ENCODE results near the gene FBXO38.

FBXO38 gene

GRCh38 chr5:148387325-148387724, 3.6 kb downstream of the FBXO38 start:
- DNase-seq: no peak

GRCh38 chr5:148388696-148389095, 4.9 kb downstream of the FBXO38 start:
- no peak for DNase-seq

GRCh38 chr5:148390914-148391313, 7.2 kb downstream of the FBXO38 start:
- no peak for DNase-seq

GRCh38 chr5:148391422-148391821, 7.7 kb downstream of the FBXO38 start:
- no peak for DNase-seq

- no peak for DNase-seq
Observed at GRCh38 chr5:148393390-148393741, 9.6 kb downstream of the FBXO38 start.

- no peak for DNase-seq
Observed at GRCh38 chr5:148394587-148395019, 10.8 kb downstream of the FBXO38 start.

- DNase-seq: no peak
Observed at GRCh38 chr5:148395031-148395430, 11.3 kb downstream of the FBXO38 start.

GRCh38 chr5:148397968-148398595, 14.3 kb downstream of the FBXO38 start:
- no peak for DNase-seq

GRCh38 chr5:148398698-148399121, 15.0 kb downstream of the FBXO38 start:
- no peak for DNase-seq

- DNase-seq: no peak
Observed at GRCh38 chr5:148401604-148402003, 17.8 kb downstream of the FBXO38 start.

GRCh38 chr5:148403344-148403743, 19.6 kb downstream of the FBXO38 start:
- DNase-seq: no peak

GRCh38 chr5:148406406-148406805, 22.6 kb downstream of the FBXO38 start:
- no peak for DNase-seq

- DNase-seq: no peak
Observed at GRCh38 chr5:148408092-148408491, 24.3 kb downstream of the FBXO38 start.

GRCh38 chr5:148412124-148412523, 28.4 kb downstream of the FBXO38 start:
- no peak for DNase-seq

GRCh38 chr5:148414833-148415232, 31.1 kb downstream of the FBXO38 start:
- DNase-seq: no peak

- no peak for DNase-seq
Observed at GRCh38 chr5:148416416-148416815, 32.7 kb downstream of the FBXO38 start.

- no peak for DNase-seq
Observed at GRCh38 chr5:148416921-148417320, 33.2 kb downstream of the FBXO38 start.

GRCh38 chr5:148418511-148418910, 34.8 kb downstream of the FBXO38 start:
- no peak for DNase-seq

GRCh38 chr5:148421661-148422060, 37.9 kb downstream of the FBXO38 start:
- no peak for DNase-seq

GRCh38 chr5:148425808-148426207, 42.0 kb downstream of the FBXO38 start:
- no peak for DNase-seq

GRCh38 chr5:148426514-148426913, 42.8 kb downstream of the FBXO38 start:
- no peak for DNase-seq

GRCh38 chr5:148427370-148428042, 43.7 kb downstream of the FBXO38 start:
- no peak for DNase-seq

GRCh38 chr5:148428848-148429247, 45.1 kb downstream of the FBXO38 start:
- no peak for DNase-seq

GRCh38 chr5:148433826-148434225, 50.1 kb downstream of the FBXO38 start:
- DNase-seq: no peak

GRCh38 chr5:148436029-148436428, 52.3 kb downstream of the FBXO38 start:
- no peak for DNase-seq

Measured in stimulated activated CD4-positive, alpha-beta T cell treated with anti-CD3 and anti-CD28 coated beads, Interleukin-12 subunit alpha, Interleukin-12 subunit beta, amount 100 ng/mL, for 4 hours (primary cell).